Keratinocyte (primary cell): ENCODE results near the gene FZD2. TPM values are rescaled to one million over a fixed set of nuclear protein-coding genes. Genes with fewer than 3 reads are reported as not detected.
A peak's percentile ranks its signal among the peaks of the same experiment; 100 is the strongest.

Experiments
- DNase-seq: peaks from one replicate; pipeline ENCODE4 v3.0.0-alpha.2; 2011; ENCODE audit warnings: low read depth, missing footprints, low spot score
- FAIRE-seq: peaks from 2 replicates; lab custom pipeline; 2011; peaks lifted over from hg19 to GRCh38; lab: Jason Lieb, UNC
- H2AFZ ChIP-seq: 2 replicates; pipeline ENCODE4 v1.6.0; 2012; ENCODE audit warnings: low read length, control low read depth, inconsistent platforms; ENCODE audit not compliant: control insufficient read depth
- H3K27ac ChIP-seq: 2 replicates; pipeline ENCODE4 v1.5.1; 2011; ENCODE audit warnings: low read length; ENCODE audit not compliant: control insufficient read depth, insufficient read depth
- H3K27me3 ChIP-seq: 3 replicates; pipeline ENCODE4 v1.6.0; 2011; ENCODE audit warnings: low read length; ENCODE audit not compliant: control insufficient read depth, insufficient read depth; ENCODE audit errors: extremely low read depth
- H3K36me3 ChIP-seq, 2 experiments: 2 replicates in 1 of 2; 3 replicates in 1 of 2; pipeline ENCODE4 v1.5.1; 2011; ENCODE audit warnings: low read length in 2 of 2, mild to moderate bottlenecking in 1 of 2; ENCODE audit not compliant: control insufficient read depth in 2 of 2, insufficient read depth in 2 of 2; ENCODE audit errors: extremely low read depth in 1 of 2
- H3K4me1 ChIP-seq: 3 replicates; pipeline ENCODE4 v1.5.1; 2011; ENCODE audit warnings: low read length; ENCODE audit not compliant: control insufficient read depth, insufficient read depth; ENCODE audit errors: extremely low read depth
- H3K4me2 ChIP-seq: 3 replicates; pipeline ENCODE4 v1.6.0; 2011; ENCODE audit warnings: low read depth, low read length; ENCODE audit not compliant: control insufficient read depth, insufficient read depth; ENCODE audit errors: extremely low read depth
- H3K4me3 ChIP-seq, 3 experiments: fragments of 200-600 bp in 1 of 3; sonication (generic) in 1 of 3; 2 replicates in 2 of 3; 3 replicates in 1 of 3; pipeline ENCODE4 v1.5.1; 2011 to 2016; ENCODE audit warnings: low read length in 3 of 3, mild to moderate bottlenecking in 3 of 3, control low read depth in 2 of 3, inconsistent platforms in 1 of 3, low read depth in 1 of 3, mixed read lengths in 1 of 3, mixed run types in 1 of 3, moderate library complexity in 1 of 3; ENCODE audit not compliant: control insufficient read depth in 2 of 3, insufficient read depth in 2 of 3; ENCODE audit errors: extremely low read depth in 1 of 3
- H3K79me2 ChIP-seq: 2 replicates; pipeline ENCODE4 v1.6.0; 2012; ENCODE audit warnings: low read length; ENCODE audit not compliant: control insufficient read depth, insufficient read depth
- H3K9ac ChIP-seq: 3 replicates; pipeline ENCODE4 v1.6.0; 2011; ENCODE audit warnings: low read length; ENCODE audit not compliant: control insufficient read depth, insufficient read depth; ENCODE audit errors: extremely low read depth
- H3K9me1 ChIP-seq: 3 replicates; pipeline ENCODE4 v1.6.0; 2011; ENCODE audit warnings: low read length; ENCODE audit not compliant: control insufficient read depth, insufficient read depth; ENCODE audit errors: extremely low read depth
- H3K9me3 ChIP-seq: 2 replicates; pipeline ENCODE4 v1.5.1; 2012; ENCODE audit warnings: low read depth, low read length; ENCODE audit not compliant: control insufficient read depth
- H4K20me1 ChIP-seq: 3 replicates; pipeline ENCODE4 v1.6.0; 2011; ENCODE audit warnings: low read length; ENCODE audit not compliant: control insufficient read depth, insufficient read depth; ENCODE audit errors: extremely low read depth
- CTCF ChIP-seq, 3 experiments: IDR thresholded peaks in 1 of 3; conservative IDR thresholded peaks in 1 of 3; optimal IDR thresholded peaks in 1 of 3; 2 replicates in 2 of 3; 3 replicates in 1 of 3; pipeline versions ENCODE3 to v1.5.1; 2011; ENCODE audit warnings: low read length in 3 of 3, mild to moderate bottlenecking in 3 of 3, moderate library complexity in 2 of 3, control low read depth in 1 of 3, inconsistent platforms in 1 of 3; ENCODE audit not compliant: insufficient read depth in 2 of 3; ENCODE audit errors: extremely low read depth in 1 of 3
- EZH2 ChIP-seq: IDR thresholded peaks from one replicate; pipeline ENCODE4 v1.6.1; 2012; ENCODE audit warnings: inconsistent platforms, mild to moderate bottlenecking, low read length, moderate library complexity
- dilution Hi-C: fragments of 300-500 bp; cut with MboI; formaldehyde crosslinking; loops from one replicate; pipeline ENCODE4 v1.7.0; 2020; ENCODE audit warnings: low sequenced_read_pairs; ENCODE audit not compliant: extremely low pct_ligation_motif_present
- polyA plus RNA-seq, 5 experiments: library from polyadenylated mRNA; depleted of rRNA in 3 of 5; stranded (reverse) in 3 of 5; stranded (forward) in 1 of 5; unstranded in 1 of 5; fragments of >200 nt; gene quantifications; 1 replicate in 1 of 5; 2 replicates in 3 of 5; 3 replicates in 1 of 5; pipeline versions ENCODE4 v1.2.1 to v1.2.3, GENCODE V29; 2011 to 2012; ENCODE audit warnings: missing spikeins in 2 of 5, low read depth in 1 of 5, low replicate concordance in 1 of 5

Gene FZD2
- polyA plus RNA-seq, 1 donor (not counting 4 experiments of a cell fraction or from before 2014, with no cell fraction given) = 2.6 TPM

DNA sequence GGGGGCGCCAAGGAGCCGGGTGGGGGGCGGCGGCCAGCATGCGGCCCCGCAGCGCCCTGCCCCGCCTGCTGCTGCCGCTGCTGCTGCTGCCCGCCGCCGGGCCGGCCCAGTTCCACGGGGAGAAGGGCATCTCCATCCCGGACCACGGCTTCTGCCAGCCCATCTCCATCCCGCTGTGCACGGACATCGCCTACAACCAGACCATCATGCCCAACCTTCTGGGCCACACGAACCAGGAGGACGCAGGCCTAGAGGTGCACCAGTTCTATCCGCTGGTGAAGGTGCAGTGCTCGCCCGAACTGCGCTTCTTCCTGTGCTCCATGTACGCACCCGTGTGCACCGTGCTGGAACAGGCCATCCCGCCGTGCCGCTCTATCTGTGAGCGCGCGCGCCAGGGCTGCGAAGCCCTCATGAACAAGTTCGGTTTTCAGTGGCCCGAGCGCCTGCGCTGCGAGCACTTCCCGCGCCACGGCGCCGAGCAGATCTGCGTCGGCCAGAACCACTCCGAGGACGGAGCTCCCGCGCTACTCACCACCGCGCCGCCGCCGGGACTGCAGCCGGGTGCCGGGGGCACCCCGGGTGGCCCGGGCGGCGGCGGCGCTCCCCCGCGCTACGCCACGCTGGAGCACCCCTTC, 484 bp downstream of the FZD2 start:
- FAIRE-seq (no peak), DNase-seq (no peak)
- dilution Hi-C loops = no loop called here
- H3K9me3 ChIP-seq = no peaks in the 10 kb centered on the region
- H3K79me2 ChIP-seq = peaks cover 6% of the 10 kb centered on the region
- H3K4me1 ChIP-seq = peaks cover 15% of the 10 kb centered on the region
- no peaks in the 10 kb centered on the region for H3K9me1 ChIP-seq
- H4K20me1 ChIP-seq = no peaks in the 10 kb centered on the region
- H2AFZ ChIP-seq = peak overlapping the region; percentile 91
- peak overlapping the region; percentile 70 for H3K4me2 ChIP-seq
- peak overlapping the region; percentile 43 to 67 (median 53) for H3K4me3 ChIP-seq
- TF ChIP-seq CTCF (optimal IDR thresholded peaks at IDR 0.05 in 1 of 3, IDR thresholded peaks at IDR 0.05 in 1 of 3, conservative IDR thresholded peaks at IDR 0.05 in 1 of 3; ENCODE audit: extremely low read depth in 1 of 3, insufficient read depth in 2 of 3, low read length in 3 of 3) (peak in 1 of 3 experiments; percentile 5), EZH2 (no peak)
- peak overlapping the region; percentile 35 for H3K9ac ChIP-seq
- H3K36me3 ChIP-seq = no peaks in the 10 kb centered on the region
- no peak overlapping the region for H3K27ac ChIP-seq
- H3K27me3 ChIP-seq = no peaks in the 10 kb centered on the region

- dilution Hi-C loops = no loop called here
- H4K20me1 ChIP-seq = no peaks in the 10 kb centered on the region
- TF ChIP-seq EZH2 = no peak
- no peak for TF ChIP-seq CTCF (optimal IDR thresholded peaks at IDR 0.05 in 1 of 3, IDR thresholded peaks at IDR 0.05 in 1 of 3, conservative IDR thresholded peaks at IDR 0.05 in 1 of 3; ENCODE audit: extremely low read depth in 1 of 3, insufficient read depth in 2 of 3, low read length in 3 of 3)
- H2AFZ ChIP-seq = no peak overlapping the region
- peak overlapping the region in 1 of 3 experiments; percentile 67 for H3K4me3 ChIP-seq
- H3K27ac ChIP-seq = no peak overlapping the region
- no peak overlapping the region for H3K9ac ChIP-seq
- peak overlapping the region; percentile 70 for H3K4me2 ChIP-seq
- no peaks in the 10 kb centered on the region for H3K9me1 ChIP-seq
- DNase-seq = no peak
- no peaks in the 10 kb centered on the region for H3K9me3 ChIP-seq
- peaks cover 15% of the 10 kb centered on the region for H3K4me1 ChIP-seq
- FAIRE-seq = no peak
- peaks cover 6% of the 10 kb centered on the region for H3K79me2 ChIP-seq
- H3K27me3 ChIP-seq = no peaks in the 10 kb centered on the region
- no peaks in the 10 kb centered on the region for H3K36me3 ChIP-seq
Observed at GRCh38 chr17:44558334-44558709, 1.0 kb downstream of the FZD2 start.
